Stimulated activated naive CD8-positive, alpha-beta T cell treated with anti-CD3 and anti-CD28 coated beads, Interleukin-15, amount 100 ng/mL, for 72 hours (primary cell): Measurements from ENCODE around the gene TTC7B.
A peak's percentile ranks its signal among the peaks of the same experiment; 100 is the strongest.

Experiments used
- ATAC-seq: fragments of 150-1000 bp; cut with Tn5 transposase; 2 replicates; pipeline ENCODE4 v1.10.0; 2021; ENCODE audit warnings: mild to moderate bottlenecking, moderate library complexity
- DNase-seq, 2 donors: peaks; one replicate each; pipeline ENCODE4 v3.0.0; 2021 to 2022
- H3K27ac Mint-ChIP-seq, 2 donors: one replicate each; pipeline ENCODE4 v1.8.0; 2022; ENCODE audit warnings: mild to moderate bottlenecking in 2 of 2, mixed read lengths in 2 of 2, moderate library complexity in 2 of 2
- H3K27me3 Mint-ChIP-seq: one replicate; pipeline ENCODE4 v1.8.0; 2022; ENCODE audit warnings: mixed read lengths
- H3K4me1 Mint-ChIP-seq: one replicate; pipeline ENCODE4 v1.8.0; 2022; ENCODE audit warnings: mild to moderate bottlenecking, mixed read lengths
- H3K4me3 Mint-ChIP-seq, 2 donors: one replicate each; pipeline ENCODE4 v1.8.0; 2022; ENCODE audit warnings: mild to moderate bottlenecking in 2 of 2, mixed read lengths in 2 of 2, moderate library complexity in 1 of 2
- H3K9me3 Mint-ChIP-seq, 2 donors: one replicate each; pipeline ENCODE4 v1.8.0; 2022; ENCODE audit warnings: mixed read lengths in 2 of 2

The TTC7B gene

DNA sequence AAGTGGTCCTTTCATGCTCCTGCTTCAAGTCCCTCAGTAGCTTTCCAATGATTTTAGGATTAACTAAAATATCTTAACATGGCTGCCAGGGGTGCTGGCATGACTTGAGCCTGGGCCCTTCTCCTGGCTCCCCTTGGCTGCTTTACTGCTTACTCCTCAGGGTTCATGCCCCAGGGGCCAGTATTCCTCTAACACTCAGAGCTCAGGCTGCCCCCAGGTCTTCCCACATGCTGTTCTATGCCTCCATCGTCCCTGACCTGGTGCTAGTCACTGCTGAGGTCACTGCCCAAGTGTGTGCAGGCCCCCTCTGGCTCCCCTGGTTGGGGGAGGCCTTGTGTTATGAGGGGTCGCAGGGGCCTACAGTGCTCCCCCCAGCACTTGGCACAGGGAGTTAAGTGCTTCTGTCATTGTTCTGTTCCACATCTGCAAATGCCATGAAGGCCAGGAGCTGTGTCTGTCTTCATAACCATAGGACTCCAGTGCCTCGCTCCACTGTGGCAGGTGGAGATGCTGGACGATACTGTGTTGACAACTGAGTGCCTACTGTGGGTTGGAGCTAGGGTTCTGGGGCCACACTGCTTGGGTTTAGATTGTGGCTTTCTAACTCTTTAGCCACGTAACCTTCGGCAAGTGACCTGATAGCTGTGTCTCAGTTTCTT is 228.8 kb downstream of the TTC7B start:
- ATAC-seq: no peak
- H3K9me3 Mint-ChIP-seq: no peaks in the 10 kb centered on the region
- H3K4me3 Mint-ChIP-seq: no peak overlapping the region
- DNase-seq: no peak
- no peaks in the 10 kb centered on the region for H3K4me1 Mint-ChIP-seq
- H3K27ac Mint-ChIP-seq: peak overlapping the region in 1 of 2 donors; percentile 72
- H3K27me3 Mint-ChIP-seq: no peaks in the 10 kb centered on the region

DNA sequence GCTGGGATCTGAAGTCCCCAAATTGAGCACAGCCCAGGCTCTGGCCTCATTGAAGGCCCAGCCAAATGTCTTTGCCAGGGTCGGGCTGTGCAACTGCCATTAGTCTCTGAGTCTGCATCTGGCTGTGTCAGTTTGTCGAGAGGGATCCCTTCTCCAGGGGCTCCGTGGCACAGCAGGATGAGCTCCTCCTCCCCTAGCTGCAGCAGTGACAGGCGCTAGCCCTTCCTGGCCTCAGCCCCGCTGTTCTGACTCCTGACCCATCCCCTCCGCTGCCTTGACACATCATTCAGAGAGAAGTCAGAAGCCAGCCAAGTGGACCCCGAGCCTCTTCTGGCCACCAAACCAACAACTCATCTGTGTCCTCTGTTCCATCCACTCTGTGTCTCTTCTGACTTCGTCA is 231.1 kb downstream of the TTC7B start:
- Mint-ChIP-seq H3K27me3 (no peaks in the 10 kb centered on the region), H3K27ac (no peak overlapping the region), H3K4me1 (no peaks in the 10 kb centered on the region), H3K4me3 (no peak overlapping the region), H3K9me3 (no peaks in the 10 kb centered on the region)
- no peak for DNase-seq
- ATAC-seq: no peak

DNA sequence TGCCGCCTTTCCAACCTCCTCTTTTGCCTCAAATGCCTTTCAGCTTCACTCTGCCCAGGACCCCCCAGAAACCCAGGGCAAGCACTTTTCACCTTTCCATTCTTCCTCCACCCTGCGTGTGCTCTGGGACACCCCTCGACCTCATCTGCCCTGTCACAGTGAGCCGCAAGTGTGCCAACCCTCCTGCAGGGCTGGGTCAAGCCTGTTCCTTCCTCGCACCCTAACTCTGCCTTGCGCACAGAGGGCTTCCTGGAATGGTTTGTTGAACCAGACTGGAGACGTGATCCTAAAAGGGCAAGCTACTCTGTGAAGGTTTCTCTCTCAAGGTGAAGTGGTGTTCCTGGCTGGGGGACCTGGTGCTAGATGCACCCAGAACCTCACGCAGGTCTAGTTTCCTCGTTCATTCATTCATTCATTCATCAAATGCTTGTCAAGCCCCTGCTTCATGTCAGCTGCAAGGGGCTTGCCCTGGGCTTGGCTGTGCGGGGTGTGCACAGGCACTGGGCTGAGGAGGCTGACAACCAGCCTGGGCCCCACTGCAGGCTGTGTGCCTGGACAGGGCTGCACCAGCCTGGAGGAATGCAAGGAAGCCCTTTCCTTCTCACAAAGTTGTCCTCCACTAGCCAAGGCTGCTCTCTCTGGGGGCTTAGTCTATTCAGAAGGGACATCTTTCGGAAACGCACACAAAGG is 232.2 kb downstream of the TTC7B start:
- no peaks in the 10 kb centered on the region for H3K4me1 Mint-ChIP-seq
- no peak overlapping the region for H3K4me3 Mint-ChIP-seq
- DNase-seq: no peak
- H3K27me3 Mint-ChIP-seq: no peaks in the 10 kb centered on the region
- H3K27ac Mint-ChIP-seq: no peak overlapping the region
- H3K9me3 Mint-ChIP-seq: no peaks in the 10 kb centered on the region
- no peak for ATAC-seq

DNA sequence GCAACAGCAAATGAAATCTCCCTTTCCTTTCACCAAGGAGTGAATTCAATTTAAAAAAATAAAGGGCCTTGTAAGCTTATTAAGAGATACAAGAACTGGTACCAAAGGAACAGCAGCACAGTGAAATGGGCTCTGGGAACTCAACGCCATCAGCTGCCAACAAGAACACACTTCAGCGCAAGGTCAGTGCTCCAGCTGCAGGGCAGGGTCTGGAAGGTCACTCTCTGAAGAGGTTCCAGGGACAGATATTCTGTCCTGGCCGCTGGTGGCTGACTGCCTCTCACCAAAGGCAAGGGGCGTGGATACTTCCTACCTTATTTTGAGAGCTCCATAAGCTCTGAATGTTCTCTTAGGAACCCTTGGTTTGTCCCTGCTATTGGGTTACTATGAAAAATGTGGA is 232.8 kb downstream of the TTC7B start:
- no peaks in the 10 kb centered on the region for H3K9me3 Mint-ChIP-seq
- DNase-seq (no peak), ATAC-seq (no peak)
- H3K27me3 Mint-ChIP-seq: no peaks in the 10 kb centered on the region
- no peak overlapping the region for H3K27ac Mint-ChIP-seq
- no peaks in the 10 kb centered on the region for H3K4me1 Mint-ChIP-seq
- no peak overlapping the region for H3K4me3 Mint-ChIP-seq

DNA sequence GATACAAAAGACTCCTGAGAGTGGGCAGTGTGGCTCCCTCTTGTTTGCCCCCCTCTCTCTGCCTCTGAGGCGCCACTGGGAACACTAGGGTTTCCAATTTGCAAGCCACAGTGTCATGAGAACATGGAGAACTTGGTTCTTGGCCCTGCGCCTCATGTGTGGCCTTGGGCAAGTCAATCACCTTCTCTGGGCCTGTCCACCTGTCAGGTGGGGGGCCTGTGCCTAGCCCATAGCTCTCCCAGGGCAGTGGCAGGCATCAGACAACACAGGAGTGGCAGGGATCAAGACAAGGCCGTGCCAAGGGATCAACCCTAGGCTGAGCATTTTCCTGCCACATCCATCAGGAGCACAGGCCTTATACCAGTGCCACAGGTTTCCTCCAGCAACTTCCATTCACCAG is 234.1 kb downstream of the TTC7B start:
- no peak overlapping the region for H3K27ac Mint-ChIP-seq
- no peaks in the 10 kb centered on the region for H3K4me1 Mint-ChIP-seq
- no peaks in the 10 kb centered on the region for H3K27me3 Mint-ChIP-seq
- ATAC-seq: no peak
- H3K9me3 Mint-ChIP-seq: no peaks in the 10 kb centered on the region
- no peak for DNase-seq
- no peak overlapping the region for H3K4me3 Mint-ChIP-seq

DNA sequence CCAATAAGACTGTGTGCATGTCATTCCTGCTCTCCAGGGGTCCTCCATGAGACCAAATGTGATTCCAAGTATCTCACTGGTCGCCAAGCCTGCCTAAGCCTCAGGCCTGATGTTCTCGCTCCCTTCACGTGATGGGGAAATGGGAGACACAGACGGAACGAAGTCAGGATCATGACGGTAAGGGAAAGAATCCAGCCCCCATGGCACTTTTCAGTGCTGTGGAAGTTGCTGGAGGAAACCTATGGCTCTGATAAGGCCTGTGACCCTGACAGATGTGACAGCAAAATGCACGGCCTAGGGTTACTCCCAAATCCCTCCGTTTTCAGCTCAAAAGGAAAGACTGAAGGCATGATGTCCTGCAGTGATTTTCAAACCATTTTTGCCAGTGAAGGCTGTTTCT is 234.5 kb downstream of the TTC7B start:
- H3K27me3 Mint-ChIP-seq: no peaks in the 10 kb centered on the region
- no peak overlapping the region for H3K4me3 Mint-ChIP-seq
- H3K27ac Mint-ChIP-seq: no peak overlapping the region
- ATAC-seq: no peak
- H3K9me3 Mint-ChIP-seq: no peaks in the 10 kb centered on the region
- DNase-seq: no peak
- H3K4me1 Mint-ChIP-seq: no peaks in the 10 kb centered on the region

DNA sequence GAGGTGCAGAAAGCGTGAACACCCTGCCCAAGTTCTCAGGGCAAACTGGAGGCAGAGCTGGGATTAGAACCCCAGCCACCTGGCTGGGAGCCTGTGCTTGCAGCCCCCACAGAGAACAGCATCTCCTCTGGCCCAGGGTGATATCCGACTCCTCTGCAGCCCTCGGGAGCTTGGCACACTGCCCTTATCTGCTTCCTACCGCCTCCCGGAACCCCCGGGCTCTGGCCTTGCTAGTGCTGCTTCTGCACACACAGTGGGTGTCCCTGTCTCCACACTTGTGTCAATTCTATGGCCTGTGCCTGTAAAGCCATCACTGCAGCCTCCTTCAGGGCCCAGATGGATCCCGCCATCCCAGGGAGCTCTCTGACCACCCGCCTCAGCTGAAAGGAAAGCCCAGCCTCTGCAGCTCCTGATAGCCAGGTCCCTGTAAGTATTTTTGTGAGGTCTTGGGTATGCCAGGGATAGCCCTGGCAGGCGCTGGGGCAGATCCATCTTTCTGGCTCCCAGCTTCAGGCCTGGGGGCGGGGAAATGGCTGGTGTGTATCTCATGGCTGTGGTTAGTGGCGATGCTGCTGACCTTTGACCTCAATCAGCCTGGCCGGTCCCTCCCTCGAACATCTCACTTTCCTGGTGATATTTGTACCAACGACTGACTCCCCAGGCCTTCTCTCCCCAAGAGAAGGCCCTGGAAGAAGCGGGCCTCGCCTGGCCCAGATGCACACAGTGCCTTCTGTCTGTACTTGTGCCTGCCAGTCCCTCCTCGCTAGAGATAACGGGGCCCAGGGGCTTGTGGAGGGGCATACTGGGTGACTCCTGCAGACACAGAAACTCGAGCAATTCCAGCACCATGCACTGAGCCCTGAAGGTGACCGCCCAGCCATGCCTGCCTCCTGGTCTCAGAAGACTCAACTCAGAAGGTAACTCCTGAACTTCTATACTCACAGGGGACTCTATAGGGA is 235.6 kb downstream of the TTC7B start:
- no peaks in the 10 kb centered on the region for H3K9me3 Mint-ChIP-seq
- no peak overlapping the region for H3K4me3 Mint-ChIP-seq
- ATAC-seq: no peak
- DNase-seq: no peak
- peak overlapping the region in 1 of 2 donors; percentile 59 for H3K27ac Mint-ChIP-seq
- H3K27me3 Mint-ChIP-seq: no peaks in the 10 kb centered on the region
- H3K4me1 Mint-ChIP-seq: no peaks in the 10 kb centered on the region

DNA sequence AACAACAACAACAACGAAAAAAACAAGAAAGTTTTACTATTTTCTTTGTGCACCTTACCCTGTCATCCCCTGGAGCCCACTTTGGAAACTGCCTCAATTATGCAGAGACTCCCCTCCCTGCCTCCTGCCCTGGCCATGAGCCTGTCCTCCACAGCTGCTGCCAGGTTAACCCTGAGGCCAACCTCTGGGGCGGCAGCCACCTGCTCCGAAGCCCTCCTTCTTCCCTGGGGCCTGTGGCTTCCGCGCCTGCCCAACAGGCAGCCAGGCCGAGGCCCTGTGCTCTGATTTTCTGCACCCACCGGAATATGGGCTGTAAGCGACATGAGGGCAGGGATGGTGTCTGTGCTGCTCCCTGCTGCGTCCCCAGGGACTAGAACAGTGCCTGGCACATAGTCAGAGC is 236.4 kb downstream of the TTC7B start:
- DNase-seq: no peak
- Mint-ChIP-seq H3K4me1 (no peaks in the 10 kb centered on the region), H3K27me3 (no peaks in the 10 kb centered on the region), H3K9me3 (no peaks in the 10 kb centered on the region), H3K4me3 (no peak overlapping the region), H3K27ac (no peak overlapping the region)
- ATAC-seq: no peak

DNA sequence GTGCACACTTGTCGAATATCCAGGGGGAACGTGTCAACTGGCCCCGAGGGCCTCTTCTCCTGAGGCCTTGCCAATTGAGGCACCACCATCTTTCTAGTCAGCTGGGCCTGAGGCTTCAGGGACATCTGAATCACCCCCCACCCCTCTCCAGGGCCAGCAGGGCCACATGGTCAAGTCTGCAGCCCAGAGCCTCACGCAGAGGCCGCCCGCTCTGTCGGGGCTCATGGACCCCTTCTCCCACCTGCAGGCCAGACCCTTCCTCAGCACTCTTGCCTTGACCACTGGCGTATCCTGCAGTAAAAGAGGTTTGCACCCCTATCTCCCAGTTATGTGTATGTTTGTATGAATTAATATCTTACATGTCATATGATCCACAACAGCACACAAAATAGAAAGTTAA is 237.1 kb downstream of the TTC7B start:
- ATAC-seq (no peak), DNase-seq (no peak)
- H3K9me3 Mint-ChIP-seq: no peaks in the 10 kb centered on the region
- H3K4me3 Mint-ChIP-seq: no peak overlapping the region
- H3K27me3 Mint-ChIP-seq: no peaks in the 10 kb centered on the region
- H3K27ac Mint-ChIP-seq: peak overlapping the region in 1 of 2 donors; percentile 84
- H3K4me1 Mint-ChIP-seq: no peaks in the 10 kb centered on the region

DNA sequence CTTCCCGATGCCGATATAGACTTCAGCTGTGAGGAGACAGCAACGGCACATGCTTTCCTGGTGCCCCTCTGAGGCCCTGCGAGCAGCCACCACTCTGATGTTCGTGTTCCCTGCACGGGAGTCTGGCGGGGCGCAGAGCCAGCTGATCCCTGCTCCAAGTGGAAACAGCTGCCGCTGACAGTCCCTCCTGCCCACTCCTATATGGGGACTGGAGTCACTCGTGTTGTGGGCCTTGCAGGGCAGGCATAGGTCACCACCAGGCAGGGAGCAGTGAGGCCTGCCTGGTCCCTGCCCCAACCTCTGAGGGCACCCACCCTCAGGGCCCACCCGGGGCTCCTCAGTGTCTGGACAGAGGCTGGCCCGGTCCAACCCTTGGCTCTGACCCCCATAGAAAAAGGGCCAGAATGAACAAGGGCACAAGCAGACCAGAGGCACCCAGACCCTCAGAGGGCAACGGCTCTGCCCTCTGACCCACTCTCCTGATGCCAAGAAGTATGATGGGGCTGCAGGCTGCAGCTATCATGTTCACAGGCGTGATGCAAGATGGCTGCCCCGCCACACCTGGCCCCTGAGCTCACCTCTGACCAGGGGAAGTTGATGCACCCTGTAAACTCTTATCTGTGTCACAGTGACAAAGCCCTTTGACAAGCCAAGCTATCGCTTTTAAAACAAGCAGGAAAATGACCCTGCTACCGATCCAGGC is 237.8 kb downstream of the TTC7B start:
- H3K4me1 Mint-ChIP-seq: no peaks in the 10 kb centered on the region
- no peak for DNase-seq
- no peak overlapping the region for H3K4me3 Mint-ChIP-seq
- H3K27me3 Mint-ChIP-seq: no peaks in the 10 kb centered on the region
- H3K9me3 Mint-ChIP-seq: no peaks in the 10 kb centered on the region
- ATAC-seq: no peak
- H3K27ac Mint-ChIP-seq: peak overlapping the region in 1 of 2 donors; percentile 14

DNA sequence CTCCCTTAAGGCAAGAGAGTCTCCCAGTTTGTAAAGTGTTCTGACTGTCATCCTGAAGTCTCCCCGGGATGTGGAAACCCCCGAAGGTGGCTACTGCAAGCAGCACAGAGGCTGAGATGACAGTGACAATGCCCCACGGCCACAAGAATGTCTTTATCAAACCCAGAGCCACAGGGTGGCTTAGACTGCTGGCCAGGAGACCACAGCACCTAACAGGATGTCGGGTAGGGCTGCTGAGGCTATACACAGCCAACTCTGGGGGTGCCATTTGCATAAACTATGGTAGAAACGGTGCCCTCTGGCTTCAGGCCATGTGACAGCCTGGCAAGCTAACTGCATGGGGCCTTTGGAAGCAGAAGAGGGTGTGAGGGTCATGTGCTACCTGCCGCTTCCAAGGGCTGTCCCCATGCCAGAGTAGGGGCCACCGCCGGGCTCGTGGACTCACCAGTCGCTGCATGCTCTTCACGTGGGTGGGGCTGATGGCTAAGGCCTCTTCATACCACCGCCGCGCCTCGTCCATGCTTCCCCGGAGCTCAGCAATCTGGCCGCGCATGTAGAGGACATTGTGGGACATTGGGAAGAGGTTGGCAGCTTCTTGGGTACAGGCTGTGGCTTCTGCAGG is 238.5 kb downstream of the TTC7B start:
- DNase-seq (no peak), ATAC-seq (no peak)
- Mint-ChIP-seq H3K4me3 (no peak overlapping the region), H3K27me3 (no peaks in the 10 kb centered on the region), H3K27ac (peak overlapping the region in 1 of 2 donors; percentile 14), H3K9me3 (no peaks in the 10 kb centered on the region), H3K4me1 (no peaks in the 10 kb centered on the region)

DNA sequence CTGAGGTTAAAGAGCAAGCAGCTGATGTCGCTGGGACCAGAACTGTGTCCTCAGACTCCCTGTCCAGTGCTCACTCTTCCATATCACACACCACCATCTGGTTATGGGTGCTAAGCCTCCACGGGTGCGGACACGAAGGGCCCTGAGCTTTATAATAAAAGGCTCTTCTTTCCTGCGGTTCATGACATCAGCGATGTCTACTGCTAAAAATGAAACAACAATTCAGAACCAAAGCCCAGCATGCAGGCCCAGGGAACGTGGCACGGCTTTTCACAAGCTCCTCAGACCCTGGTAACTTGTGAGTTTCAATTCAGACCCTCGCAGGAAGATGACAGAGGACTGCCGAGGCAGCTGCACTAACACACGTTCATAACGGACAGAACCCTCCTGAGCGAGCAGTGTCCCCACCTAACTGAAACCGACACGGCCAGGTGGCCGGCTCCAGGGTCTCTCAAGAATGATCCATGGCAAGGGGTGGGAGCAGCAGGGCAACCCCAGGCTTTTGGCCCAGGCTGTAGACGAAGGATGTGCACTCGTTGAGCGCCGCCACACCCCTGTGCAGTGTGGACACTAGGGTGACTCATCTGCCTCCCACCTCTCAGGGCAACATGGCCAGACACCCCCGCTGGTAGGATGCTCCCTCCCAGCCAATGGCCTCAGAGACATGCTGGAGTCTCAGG is 239.1 kb downstream of the TTC7B start:
- H3K27ac Mint-ChIP-seq: no peak overlapping the region

DNA sequence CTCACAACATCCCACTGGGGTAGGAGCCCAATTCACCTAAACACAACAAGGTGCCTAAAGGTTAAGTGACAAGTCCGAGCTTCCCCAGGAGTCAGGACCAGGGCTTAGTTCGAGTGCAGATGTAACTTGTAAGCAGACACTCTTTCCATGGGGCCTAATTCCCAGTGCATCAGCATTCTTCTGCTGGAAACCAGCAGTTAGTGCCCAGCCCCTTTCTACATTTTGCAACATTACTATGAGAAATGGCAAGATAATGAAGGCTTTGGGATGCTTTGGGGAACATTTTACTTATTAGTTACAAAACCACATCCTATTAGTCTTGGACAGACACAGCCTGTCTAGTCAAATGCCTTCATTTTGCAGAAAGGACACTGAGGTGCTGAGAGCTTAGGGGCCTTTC is 239.6 kb downstream of the TTC7B start:
- Mint-ChIP-seq H3K27ac (no peak overlapping the region), H3K4me1 (no peaks in the 10 kb centered on the region), H3K9me3 (no peaks in the 10 kb centered on the region), H3K4me3 (no peak overlapping the region), H3K27me3 (no peaks in the 10 kb centered on the region)
- ATAC-seq (no peak), DNase-seq (no peak)

More for the DNA sequence above, 239.1 kb downstream of the TTC7B start:
- ATAC-seq (no peak), DNase-seq (no peak)
- Mint-ChIP-seq H3K9me3 (no peaks in the 10 kb centered on the region), H3K4me1 (no peaks in the 10 kb centered on the region), H3K4me3 (no peak overlapping the region), H3K27me3 (no peaks in the 10 kb centered on the region)

DNA sequence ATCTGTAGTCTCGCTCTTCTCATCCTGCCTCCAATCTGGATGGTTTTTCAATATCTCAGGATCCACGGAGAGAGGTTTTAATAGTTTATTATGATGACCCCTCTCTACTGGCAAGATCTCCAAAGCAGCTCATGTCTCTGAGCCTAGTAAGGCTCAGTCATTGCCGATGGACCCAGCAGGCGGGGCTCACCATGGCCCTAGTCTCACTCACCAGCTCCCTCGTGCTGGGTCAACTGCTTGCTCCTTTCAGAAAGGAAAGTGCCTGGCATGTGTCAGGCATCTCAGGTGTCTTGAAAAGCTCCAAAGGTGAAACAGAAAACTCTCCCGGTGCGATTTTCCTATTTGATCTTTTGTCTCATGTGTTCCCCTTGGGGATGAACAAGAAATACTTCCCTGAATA is 240.4 kb downstream of the TTC7B start:
- Mint-ChIP-seq H3K9me3 (no peaks in the 10 kb centered on the region), H3K27ac (no peak overlapping the region), H3K27me3 (no peaks in the 10 kb centered on the region), H3K4me1 (no peaks in the 10 kb centered on the region), H3K4me3 (no peak overlapping the region)
- no peak for DNase-seq
- no peak for ATAC-seq

DNA sequence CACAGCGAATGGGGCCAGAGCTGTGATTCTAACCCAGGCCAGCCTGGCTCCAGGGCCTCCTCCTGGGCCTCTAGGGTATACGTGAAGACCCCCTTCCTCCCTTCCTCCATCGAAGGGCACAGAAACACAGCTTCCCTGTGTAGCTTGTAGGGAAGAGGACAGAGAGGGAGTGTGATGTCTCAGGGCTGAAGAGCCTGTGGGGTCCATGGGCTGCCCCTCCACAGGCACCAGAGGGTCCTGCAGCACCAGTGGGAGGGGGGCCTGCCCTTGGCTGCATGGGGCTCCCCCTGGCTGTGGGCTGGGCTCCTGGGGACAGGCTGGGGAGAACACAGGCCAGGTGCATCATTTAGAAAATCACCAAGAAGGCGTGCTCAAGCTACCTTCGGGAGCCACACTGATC is 240.9 kb downstream of the TTC7B start:
- Mint-ChIP-seq H3K4me1 (no peaks in the 10 kb centered on the region), H3K9me3 (no peaks in the 10 kb centered on the region), H3K4me3 (no peak overlapping the region), H3K27ac (no peak overlapping the region), H3K27me3 (no peaks in the 10 kb centered on the region)
- no peak for DNase-seq
- peak; percentile 15 for ATAC-seq
